ENCODE measurements around the gene RCSD1. TPM values are rescaled to one million over a fixed set of nuclear protein-coding genes. Genes with fewer than 3 reads are reported as not detected.

Gene RCSD1
- total RNA-seq, 1 donor from 2014 or later: 0.98 TPM

GRCh38 chr1:167588361-167588760, 41.7 kb upstream of the RCSD1 start:
- no peak overlapping the region for H2AFZ ChIP-seq (ENCODE audit: low read depth, low read length)
- H3K9me3 ChIP-seq (ENCODE audit: insufficient read depth, low read depth, low read length): no peaks in the 10 kb centered on the region
- no peaks in the 10 kb centered on the region for H3K4me1 Mint-ChIP-seq (ENCODE audit: low read depth, unreplicated experiment)
- H3K27ac ChIP-seq (ENCODE audit: low read depth, low read length): no peak overlapping the region
- H3K27me3 ChIP-seq (ENCODE audit: insufficient read depth, low read length): no peaks in the 10 kb centered on the region
- no peaks in the 10 kb centered on the region for H3K79me2 ChIP-seq (ENCODE audit: insufficient read depth, low read length)
- no peaks in the 10 kb centered on the region for H3K4me1 ChIP-seq (ENCODE audit: insufficient read depth, low read length)
- no peak for TF ChIP-seq EZH2 (IDR thresholded peaks at IDR 0.05; ENCODE audit: insufficient read depth, low read length)
- TF ChIP-seq CTCF (IDR thresholded peaks at IDR 0.05; ENCODE audit: insufficient read depth, low read depth, low read length): no peak
- DNase-seq (ENCODE audit: low read depth): no peak
- no peaks in the 10 kb centered on the region for H4K20me1 ChIP-seq (ENCODE audit: insufficient read depth, low read length)
- no peaks in the 10 kb centered on the region for H3K36me3 ChIP-seq (ENCODE audit: insufficient read depth, low read length)
- no peak overlapping the region for H3K4me2 ChIP-seq (ENCODE audit: low read length)
- H3K27ac Mint-ChIP-seq (ENCODE audit: unreplicated experiment): no peak overlapping the region
- H3K4me3 ChIP-seq (ENCODE audit: insufficient read depth, low read depth, low read length): no peak overlapping the region
- no peak for FAIRE-seq
- H3K9me3 Mint-ChIP-seq (ENCODE audit: unreplicated experiment): peaks cover 8% of the 10 kb centered on the region
- no peaks in the 10 kb centered on the region for H3K36me3 Mint-ChIP-seq (ENCODE audit: low read depth, unreplicated experiment)
- H3K27me3 Mint-ChIP-seq (ENCODE audit: low read depth, unreplicated experiment): peaks cover 10% of the 10 kb centered on the region
- no peak overlapping the region for H3K9ac ChIP-seq (ENCODE audit: low read length)
- no peak overlapping the region for H3K4me3 Mint-ChIP-seq (ENCODE audit: unreplicated experiment)

- no peak overlapping the region for H2AFZ ChIP-seq (ENCODE audit: low read depth, low read length)
- TF ChIP-seq CTCF (IDR thresholded peaks at IDR 0.05; ENCODE audit: insufficient read depth, low read depth, low read length) (no peak), EZH2 (IDR thresholded peaks at IDR 0.05; ENCODE audit: insufficient read depth, low read length) (no peak)
These were observed 37.6 kb upstream of the RCSD1 start for GRCh38 chr1:167592475-167592874.

GRCh38 chr1:167593860-167594259, 36.2 kb upstream of the RCSD1 start:
- DNase-seq (ENCODE audit: low read depth) (no peak), FAIRE-seq (no peak)
- H3K4me3 ChIP-seq (ENCODE audit: insufficient read depth, low read depth, low read length): no peak overlapping the region
- no peak overlapping the region for H3K9ac ChIP-seq (ENCODE audit: low read length)
- Mint-ChIP-seq H3K27ac (ENCODE audit: unreplicated experiment) (no peak overlapping the region), H3K4me3 (ENCODE audit: unreplicated experiment) (no peak overlapping the region), H3K4me1 (ENCODE audit: low read depth, unreplicated experiment) (no peaks in the 10 kb centered on the region), H3K27me3 (ENCODE audit: low read depth, unreplicated experiment) (peaks cover 19% of the 10 kb centered on the region), H3K36me3 (ENCODE audit: low read depth, unreplicated experiment) (no peaks in the 10 kb centered on the region), H3K9me3 (ENCODE audit: unreplicated experiment) (peaks cover 3% of the 10 kb centered on the region)
- no peak for TF ChIP-seq CTCF (IDR thresholded peaks at IDR 0.05; ENCODE audit: insufficient read depth, low read depth, low read length)
- no peak for TF ChIP-seq EZH2 (IDR thresholded peaks at IDR 0.05; ENCODE audit: insufficient read depth, low read length)
- no peaks in the 10 kb centered on the region for H3K9me3 ChIP-seq (ENCODE audit: insufficient read depth, low read depth, low read length)
- H3K36me3 ChIP-seq (ENCODE audit: insufficient read depth, low read length): no peaks in the 10 kb centered on the region
- no peak overlapping the region for H3K27ac ChIP-seq (ENCODE audit: low read depth, low read length)
- H3K4me2 ChIP-seq (ENCODE audit: low read length): no peak overlapping the region
- H4K20me1 ChIP-seq (ENCODE audit: insufficient read depth, low read length): no peaks in the 10 kb centered on the region
- H3K79me2 ChIP-seq (ENCODE audit: insufficient read depth, low read length): no peaks in the 10 kb centered on the region
- H2AFZ ChIP-seq (ENCODE audit: low read depth, low read length): no peak overlapping the region
- no peaks in the 10 kb centered on the region for H3K4me1 ChIP-seq (ENCODE audit: insufficient read depth, low read length)
- H3K27me3 ChIP-seq (ENCODE audit: insufficient read depth, low read length): peaks cover 2% of the 10 kb centered on the region

More at GRCh38 chr1:167592475-167592874, 37.6 kb upstream of the RCSD1 start:
- H3K4me1 ChIP-seq (ENCODE audit: insufficient read depth, low read length): no peaks in the 10 kb centered on the region
- no peaks in the 10 kb centered on the region for H3K79me2 ChIP-seq (ENCODE audit: insufficient read depth, low read length)
- peaks cover 2% of the 10 kb centered on the region for H3K27me3 ChIP-seq (ENCODE audit: insufficient read depth, low read length)
- H3K36me3 ChIP-seq (ENCODE audit: insufficient read depth, low read length): no peaks in the 10 kb centered on the region
- DNase-seq (ENCODE audit: low read depth): no peak
- H3K4me2 ChIP-seq (ENCODE audit: low read length): no peak overlapping the region
- Mint-ChIP-seq H3K4me1 (ENCODE audit: low read depth, unreplicated experiment) (no peaks in the 10 kb centered on the region), H3K9me3 (ENCODE audit: unreplicated experiment) (no peaks in the 10 kb centered on the region), H3K27ac (ENCODE audit: unreplicated experiment) (no peak overlapping the region), H3K27me3 (ENCODE audit: low read depth, unreplicated experiment) (peaks cover 14% of the 10 kb centered on the region), H3K36me3 (ENCODE audit: low read depth, unreplicated experiment) (no peaks in the 10 kb centered on the region), H3K4me3 (ENCODE audit: unreplicated experiment) (no peak overlapping the region)
- no peak overlapping the region for H3K4me3 ChIP-seq (ENCODE audit: insufficient read depth, low read depth, low read length)
- no peak for FAIRE-seq
- no peak overlapping the region for H3K9ac ChIP-seq (ENCODE audit: low read length)
- H3K27ac ChIP-seq (ENCODE audit: low read depth, low read length): no peak overlapping the region
- H4K20me1 ChIP-seq (ENCODE audit: insufficient read depth, low read length): no peaks in the 10 kb centered on the region
- H3K9me3 ChIP-seq (ENCODE audit: insufficient read depth, low read depth, low read length): no peaks in the 10 kb centered on the region

Measured in astrocyte (in vitro differentiated cells and primary cell).